ENCODE data around the gene PIGM.
A peak's percentile ranks its signal among the peaks of the same experiment; 100 is the strongest.

PIGM gene

GRCh38 chr1:160031365-160032164, at the start of gene PIGM:
PIGM (minus strand) TSS chr1:160031990; CDS start chr1:160031739, 251 bp downstream.
- DNase-seq (ENCODE audit: low read depth in 2 of 2), result peak; percentile 83 to 87

DNA sequence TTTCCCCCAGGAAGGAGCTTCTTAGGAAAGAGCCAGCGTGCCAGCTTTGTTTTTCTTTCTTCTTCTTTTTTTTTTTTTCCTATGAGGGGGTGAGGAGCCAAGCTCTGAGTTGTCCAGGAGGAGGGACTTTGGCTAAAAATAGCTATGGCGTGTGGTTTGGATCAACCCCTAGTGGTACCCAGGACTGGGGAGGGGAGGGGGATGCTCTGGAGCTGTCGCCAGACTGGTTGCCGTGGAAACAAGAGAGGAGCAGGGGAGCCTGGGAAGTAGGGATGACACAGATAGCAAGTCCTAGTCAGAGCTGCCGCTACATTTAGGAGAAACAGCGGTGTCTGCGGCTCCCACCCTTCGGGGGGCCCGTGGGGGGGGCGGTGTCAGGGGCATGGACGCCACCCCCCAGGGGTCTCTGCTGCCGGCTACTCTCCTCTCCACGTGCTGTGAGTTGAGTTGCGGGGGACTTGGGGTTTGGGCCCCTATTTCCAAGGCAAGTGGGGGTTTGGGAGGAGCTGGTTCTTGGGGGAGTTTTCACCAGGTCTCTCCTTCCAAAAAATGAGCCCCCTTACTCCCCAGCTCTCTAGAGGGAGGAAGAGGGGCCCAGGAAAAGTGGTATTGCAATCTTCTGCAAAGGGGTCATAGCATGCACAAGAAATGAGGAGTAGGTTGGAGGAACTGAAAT, 49.6 kb upstream of the PIGM start, which contains the start of gene KCNJ9:
KCNJ9 (plus strand) TSS at position 278 of the 676 bp plus-strand sequence. CDS start 2,493 bp downstream, outside the sequence.
- DNase-seq (ENCODE audit: low read depth in 2 of 2), result no peak

- DNase-seq (ENCODE audit: low read depth in 2 of 2), result no peak
These were observed 48.8 kb upstream of the PIGM start for GRCh38 chr1:160080381-160081100.

DNA sequence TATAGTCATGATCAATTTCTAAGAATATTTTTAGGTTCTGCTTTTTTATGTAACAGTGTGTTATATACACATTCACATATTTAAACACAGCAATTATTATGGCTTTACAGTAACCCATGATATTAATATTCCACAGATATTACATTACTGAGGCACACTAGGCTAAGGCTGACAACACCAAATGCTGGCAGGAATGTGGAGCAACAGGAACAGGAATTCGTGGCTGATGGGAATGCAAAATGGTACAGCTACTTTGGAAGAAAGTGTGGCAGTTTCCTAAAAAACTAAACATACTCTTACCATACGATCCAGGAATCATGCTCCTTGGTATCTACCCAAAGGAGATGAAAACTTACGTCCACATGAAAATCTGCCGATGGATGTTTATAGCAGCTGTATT, 47.7 kb upstream of the PIGM start:
- no peak for DNase-seq (ENCODE audit: low read depth in 2 of 2)

DNA sequence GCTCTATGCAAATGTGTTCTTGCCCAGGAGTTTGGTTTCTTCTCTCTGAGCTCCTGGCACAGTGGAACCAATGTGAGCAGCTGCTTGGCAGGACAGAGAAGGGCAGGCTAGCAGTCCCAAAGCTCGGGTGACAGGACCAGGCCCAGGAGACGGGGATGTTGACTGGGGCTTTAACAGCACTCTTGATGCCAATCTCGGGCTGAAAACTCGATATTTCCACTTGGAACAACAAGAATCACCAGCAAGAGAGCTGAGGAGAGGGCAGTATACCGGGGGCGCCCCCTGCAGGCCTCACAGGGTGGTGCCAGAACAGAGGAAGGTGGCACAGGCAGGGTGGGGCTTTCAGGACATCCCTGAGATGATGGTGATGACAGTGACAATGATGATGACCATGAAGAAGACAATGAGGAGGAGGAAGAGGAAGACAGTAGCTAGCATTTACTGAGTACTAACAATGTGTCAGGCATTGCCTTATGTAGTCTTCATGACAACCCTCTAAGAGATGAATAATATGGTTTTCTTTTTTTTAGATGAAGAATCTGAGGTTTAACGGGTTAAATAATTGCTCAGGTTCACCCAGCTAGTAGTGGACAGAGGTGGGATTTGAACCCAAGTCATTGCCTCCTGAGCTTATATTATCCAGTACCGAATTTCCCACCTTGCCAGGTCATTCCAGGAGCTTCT, 46.9 kb upstream of the PIGM start:
- no peak for DNase-seq (ENCODE audit: low read depth in 2 of 2)

DNA sequence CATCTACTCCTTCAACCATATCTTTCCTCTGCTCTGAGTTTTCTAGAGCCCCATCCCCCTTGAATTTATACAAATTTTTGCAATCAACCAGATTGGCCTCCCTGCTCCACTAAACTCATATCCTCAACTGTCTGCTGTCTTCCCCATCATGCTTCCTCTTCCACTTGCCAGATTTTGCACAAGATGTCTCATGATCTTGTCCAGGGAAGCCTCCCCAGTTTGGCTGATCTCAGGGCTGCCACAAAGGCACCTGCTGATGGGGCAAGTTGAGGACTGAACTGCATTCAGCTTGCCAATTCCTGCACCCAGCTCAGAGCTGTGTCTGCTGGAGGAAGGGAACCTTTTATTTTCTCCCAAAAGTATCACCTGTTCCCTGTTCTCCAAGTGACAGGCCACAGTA, 45.7 kb upstream of the PIGM start:
- no peak for DNase-seq (ENCODE audit: low read depth in 2 of 2)

DNA sequence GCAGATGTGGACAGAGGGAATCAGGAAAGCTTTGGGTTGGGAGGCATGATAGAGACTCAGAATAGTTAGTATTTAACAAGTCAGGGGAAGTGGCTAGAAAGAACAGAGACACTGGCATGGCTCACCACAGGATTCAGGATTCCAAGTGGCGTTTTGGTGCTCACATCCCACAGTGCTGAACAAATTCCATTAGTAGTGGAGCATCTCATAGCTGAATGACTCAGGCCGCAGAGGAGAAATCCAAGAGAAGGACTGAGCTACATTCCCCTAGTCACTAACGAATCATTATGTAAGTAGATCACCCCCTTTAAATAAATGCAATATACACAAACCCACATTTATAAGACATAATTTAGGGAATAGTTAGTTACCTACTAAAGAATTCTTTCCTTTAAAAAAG, 44.5 kb upstream of the PIGM start:
- DNase-seq (ENCODE audit: low read depth in 2 of 2), result no peak

- no peak for DNase-seq (ENCODE audit: low read depth in 2 of 2)
These were observed 44.0 kb upstream of the PIGM start for GRCh38 chr1:160075836-160076235.

DNA sequence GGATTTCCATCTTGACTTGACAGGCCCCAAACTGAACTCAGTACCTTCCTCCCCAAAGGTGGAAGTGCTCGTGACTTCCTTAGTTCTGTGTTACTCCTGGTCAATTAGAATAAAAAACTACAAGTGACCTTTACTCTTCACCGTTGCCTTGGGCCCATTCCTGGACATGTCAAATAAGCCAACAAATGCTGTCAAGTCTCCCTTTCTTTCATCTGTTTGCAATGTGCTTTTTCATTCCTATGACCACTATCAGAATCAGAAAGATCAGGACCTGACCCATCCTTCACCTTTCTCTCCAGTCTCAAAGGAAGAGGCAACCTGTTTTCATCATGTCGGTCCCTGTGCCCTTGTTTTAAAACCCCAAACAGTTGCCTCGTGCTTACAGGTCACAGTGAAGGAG, 43.1 kb upstream of the PIGM start:
- no peak for DNase-seq (ENCODE audit: low read depth in 2 of 2)

DNA sequence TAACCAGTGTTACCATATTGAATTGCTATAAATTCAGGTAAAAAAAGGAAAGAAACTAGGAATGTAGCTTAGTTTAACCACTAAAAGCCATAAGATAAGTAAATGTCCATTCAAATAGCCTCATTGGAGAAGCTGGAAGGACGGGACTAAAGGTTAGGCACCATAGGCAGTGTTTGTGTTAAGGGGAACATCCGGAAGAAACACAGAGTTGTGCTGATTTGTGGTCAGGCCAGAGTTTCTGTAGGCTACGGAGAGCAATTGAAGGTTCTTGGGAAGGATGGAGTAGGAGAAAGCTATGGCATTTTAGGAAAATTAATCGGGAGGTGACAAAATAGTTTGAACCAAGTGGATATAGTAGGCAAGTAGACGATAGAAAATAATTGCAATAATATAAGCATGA, 39.5 kb upstream of the PIGM start:
- DNase-seq (ENCODE audit: low read depth in 2 of 2), result no peak

DNA sequence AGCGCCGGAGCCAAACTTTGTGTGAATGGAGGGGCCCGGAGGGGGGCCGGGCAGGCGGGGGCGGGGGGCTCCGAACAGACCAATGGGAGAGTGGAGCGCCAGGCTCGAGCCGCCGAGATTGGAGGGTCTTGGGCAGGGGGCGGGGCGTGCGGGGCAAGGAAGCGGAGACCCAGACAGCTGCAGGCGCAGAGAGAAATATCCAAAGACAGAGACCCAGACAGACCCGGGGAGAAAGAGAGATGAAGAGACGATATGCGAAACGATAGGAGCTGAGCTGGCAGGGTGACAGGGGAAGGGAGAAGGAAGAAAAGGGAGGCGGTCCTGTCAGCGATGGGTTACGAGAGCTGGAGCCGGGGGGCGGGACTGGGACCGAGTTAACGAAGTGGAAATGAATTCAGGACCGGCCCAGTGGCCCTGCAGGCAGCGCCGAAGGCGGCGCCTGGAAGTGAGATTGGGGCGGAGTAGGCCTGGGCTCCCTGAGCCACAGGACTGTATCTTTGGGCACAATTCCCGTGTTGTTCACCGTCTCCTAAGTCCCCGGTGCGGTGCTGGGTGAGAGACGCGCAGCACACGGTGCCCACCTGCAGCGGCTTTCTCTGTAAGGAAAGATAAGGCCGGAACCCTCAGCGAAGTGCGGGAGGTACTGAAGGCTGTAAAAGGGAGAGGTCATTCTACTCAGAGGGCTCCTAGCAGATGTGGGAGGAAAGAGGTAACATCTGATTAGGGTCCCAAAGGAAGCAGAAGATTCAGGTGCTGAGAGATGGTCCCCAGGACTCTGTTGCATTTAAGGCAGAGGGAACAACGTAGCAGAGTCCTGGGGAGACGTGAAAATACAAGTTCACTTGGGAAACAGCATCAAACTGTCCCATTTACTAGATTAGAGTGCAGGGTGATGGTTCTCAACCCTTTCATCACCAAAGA, 38.7 kb upstream of the PIGM start:
- peak; percentile 46 to 53 for DNase-seq (ENCODE audit: low read depth in 2 of 2)

GRCh38 chr1:160069460-160070231, 37.9 kb upstream of the PIGM start, which contains the start of gene KCNJ10:
KCNJ10 (minus strand) TSS chr1:160070160; CDS start chr1:160042532, 27,628 bp downstream.
- DNase-seq (ENCODE audit: low read depth in 2 of 2), result no peak

GRCh38 chr1:160068225-160068624, 36.4 kb upstream of the PIGM start:
- no peak for DNase-seq (ENCODE audit: low read depth in 2 of 2)

DNA sequence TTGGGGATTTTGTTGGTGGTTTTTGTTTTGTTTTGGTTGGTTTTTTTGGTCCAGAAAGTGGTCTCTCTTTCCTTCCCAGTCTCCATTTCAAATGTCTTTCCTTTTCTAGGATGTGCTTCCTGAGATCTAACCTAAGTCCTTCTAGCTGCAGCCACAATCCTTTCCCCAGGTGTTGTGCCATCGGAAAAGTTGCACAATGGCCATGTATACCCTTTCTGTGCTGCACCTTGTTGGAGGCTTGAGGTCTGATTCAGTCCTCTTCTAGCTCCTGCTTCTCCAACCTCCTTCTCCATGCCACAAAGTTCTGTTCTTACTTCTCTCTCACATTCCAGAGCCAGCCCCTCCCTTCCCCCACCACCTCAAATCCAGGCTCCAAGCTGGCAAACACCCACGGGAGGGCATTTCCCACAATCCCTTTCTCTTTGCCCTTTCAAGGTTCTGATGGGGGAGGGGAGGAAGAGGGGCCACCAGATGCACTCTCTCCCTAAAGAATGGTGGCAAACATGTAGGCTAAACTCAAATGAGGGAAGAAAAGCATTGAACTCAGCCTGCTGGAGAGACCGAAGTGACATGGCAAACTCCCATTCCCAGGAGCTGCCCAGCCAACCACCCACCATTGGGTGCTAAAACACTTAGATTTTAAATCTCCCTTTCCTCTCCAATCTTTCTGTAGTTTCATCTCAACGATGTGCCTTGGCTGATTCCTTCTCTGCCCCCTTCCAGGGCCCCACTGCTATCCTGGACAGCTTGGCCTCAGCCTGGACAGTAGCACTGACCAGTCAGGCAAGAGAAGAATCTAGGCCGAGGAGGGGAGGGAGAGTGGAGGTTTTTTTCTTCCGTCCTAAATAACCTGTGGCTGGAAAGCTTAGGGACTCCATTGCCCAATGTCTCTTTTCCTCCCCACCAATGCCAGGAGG, 35.3 kb upstream of the PIGM start:
- DNase-seq (ENCODE audit: low read depth in 2 of 2), result no peak

- no peak for DNase-seq (ENCODE audit: low read depth in 2 of 2)
These were observed 33.0 kb upstream of the PIGM start for GRCh38 chr1:160064746-160065145.

- DNase-seq (ENCODE audit: low read depth in 2 of 2), result no peak
These were observed 32.4 kb upstream of the PIGM start for GRCh38 chr1:160064164-160064563.

DNA sequence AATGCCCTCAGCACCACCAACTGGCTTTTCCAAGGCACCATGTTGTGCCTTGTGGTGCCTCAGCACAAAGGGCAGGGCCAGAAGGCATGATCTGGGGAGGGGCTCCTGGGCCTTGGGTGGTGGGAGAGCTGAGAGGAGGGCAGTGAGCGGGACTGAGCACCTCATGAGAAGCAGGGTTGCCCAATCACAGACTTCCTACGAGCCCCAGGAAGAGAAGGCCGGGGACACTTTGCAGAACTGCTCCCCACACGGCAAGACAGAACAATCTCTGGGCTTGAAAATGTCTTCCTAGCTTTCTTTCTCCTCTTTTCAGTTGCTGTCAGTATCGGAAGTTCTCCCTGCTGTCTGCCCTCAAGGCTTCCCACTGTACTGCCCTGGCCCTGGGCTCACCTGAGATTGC, 31.4 kb upstream of the PIGM start:
- DNase-seq (ENCODE audit: low read depth in 2 of 2), result no peak

DNA sequence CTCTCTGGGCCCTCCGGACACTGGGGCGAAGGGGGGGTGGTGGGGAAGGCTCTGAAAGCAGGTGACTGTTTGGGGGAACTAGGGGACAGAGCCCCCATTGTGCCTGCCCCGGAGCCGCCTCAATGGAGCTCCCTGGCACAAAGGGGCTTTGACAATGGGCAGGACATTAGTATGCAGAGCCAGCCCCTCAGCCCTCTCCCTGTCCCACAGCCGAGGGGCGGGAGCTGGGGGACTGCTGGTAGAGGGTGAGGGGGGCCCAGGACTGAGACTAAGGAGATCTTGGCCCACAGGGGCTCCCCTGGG, 30.4 kb upstream of the PIGM start:
- DNase-seq (ENCODE audit: low read depth in 2 of 2), result no peak
